ENCODE measurements around the gene KRIT1.
"Not testable (repeated sequence)": the region's sequence is repeated elsewhere in the genome, so short reads cannot be mapped to it uniquely, and the experiment has no call there.

The KRIT1 gene

GRCh38 chr7:92245487-92246359 is at the start of gene KRIT1, which contains the start of gene ANKIB1:
Gene KRIT1, minus strand, starts transcription at chr7:92245914. Its CDS starts 3,779 bp downstream, at chr7:92242135.
Gene ANKIB1, plus strand, starts transcription at chr7:92245974. Its CDS starts 49,005 bp downstream, at chr7:92294979.
- peak; percentile 86 to 89 for DNase-seq

DNA sequence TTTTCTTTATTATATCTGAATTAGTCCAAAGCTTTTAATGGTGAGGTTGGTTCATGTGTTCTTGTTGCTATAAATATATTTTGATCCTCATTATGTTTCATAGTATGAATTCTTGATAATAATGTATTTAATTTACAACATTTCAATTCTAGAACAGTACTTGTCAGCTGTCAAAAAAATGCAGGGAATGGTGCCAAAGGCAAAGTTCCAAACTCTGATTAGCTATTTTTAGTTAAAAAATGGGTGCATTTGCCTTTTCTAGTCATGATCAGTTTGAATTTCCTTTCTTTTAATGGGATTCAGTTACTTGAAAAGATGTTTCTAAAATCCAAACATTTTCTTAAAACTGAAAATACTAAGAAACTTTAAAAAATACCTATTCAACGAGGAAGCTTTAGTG is 49.7 kb upstream of the KRIT1 start:
- no peak for DNase-seq

- no peak for DNase-seq
Observed at GRCh38 chr7:92293896-92294590, 48.3 kb upstream of the KRIT1 start.

GRCh38 chr7:92292981-92293380 is 47.3 kb upstream of the KRIT1 start:
- DNase-seq: no peak

DNA sequence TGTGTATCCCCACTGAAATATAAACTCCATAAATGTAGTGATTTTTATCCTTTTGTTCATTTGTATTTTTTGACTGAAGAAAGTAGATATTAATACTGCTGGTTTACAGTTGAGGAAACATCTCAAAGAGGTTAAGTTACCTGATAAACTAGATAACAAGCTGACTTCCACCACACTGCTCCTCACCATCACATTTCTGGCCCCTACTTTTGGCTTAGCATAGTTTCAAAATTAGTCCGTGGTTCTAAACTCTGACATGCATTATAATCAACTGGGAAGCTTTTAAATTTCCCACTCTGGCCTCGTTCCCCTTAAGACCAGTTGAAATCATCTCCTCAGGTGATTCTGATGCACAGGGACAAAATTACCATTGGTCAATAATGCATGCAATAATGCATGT is 43.6 kb upstream of the KRIT1 start:
- no peak for DNase-seq

GRCh38 chr7:92282930-92283329 is 37.2 kb upstream of the KRIT1 start:
- DNase-seq: no peak

DNA sequence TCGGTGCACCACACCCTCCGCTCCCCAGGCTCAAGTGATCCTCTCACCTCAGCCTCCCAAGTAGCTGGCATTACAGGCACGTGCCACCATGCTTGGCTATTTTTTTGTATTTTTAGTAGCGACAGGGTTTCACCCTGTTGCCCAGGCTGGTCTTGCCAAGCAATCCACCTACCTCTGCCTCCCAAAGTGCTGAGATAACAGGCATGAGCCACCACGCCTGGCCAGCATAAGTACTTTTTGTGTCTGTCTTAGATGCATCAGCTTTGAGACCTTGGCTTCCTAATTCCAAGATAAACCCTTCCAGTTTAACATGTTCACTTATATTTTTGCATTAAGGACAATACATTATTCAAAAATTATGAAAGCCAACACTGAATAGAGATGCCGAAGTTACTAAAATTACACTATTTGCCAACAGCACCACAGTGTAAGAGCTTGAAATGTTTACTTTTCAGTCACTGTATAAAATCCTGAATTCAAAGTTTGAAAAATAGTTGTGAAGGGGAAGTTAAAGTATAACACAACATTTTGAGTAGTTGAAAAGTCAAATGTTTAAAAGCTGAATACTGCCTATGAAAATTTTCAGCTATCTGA is 36.6 kb upstream of the KRIT1 start:
- DNase-seq: no peak

DNA sequence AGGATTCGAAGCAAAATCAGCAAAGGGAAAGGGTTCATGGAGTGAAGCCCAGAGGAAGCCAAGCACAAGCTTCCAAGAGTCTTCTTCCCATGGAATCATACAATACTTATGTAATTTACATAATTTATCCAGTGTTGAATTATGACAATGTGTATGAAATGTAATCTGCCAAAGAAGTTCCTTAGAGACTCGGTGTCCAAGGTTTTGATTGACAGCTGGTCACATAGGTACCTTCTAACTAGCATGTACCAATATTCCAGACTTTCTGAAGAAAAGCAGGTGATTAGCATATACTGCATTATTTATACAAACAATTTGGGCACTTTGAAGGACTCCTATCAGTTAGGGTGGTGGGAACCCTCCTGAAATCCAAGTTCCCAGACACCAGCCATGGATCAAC is 35.3 kb upstream of the KRIT1 start:
- DNase-seq: no peak

GRCh38 chr7:92279396-92280031 is 33.8 kb upstream of the KRIT1 start:
- no peak for DNase-seq

- no peak for DNase-seq
Observed at GRCh38 chr7:92276460-92276864, 30.7 kb upstream of the KRIT1 start.

GRCh38 chr7:92275327-92275726 is 29.6 kb upstream of the KRIT1 start:
- no peak for DNase-seq

DNA sequence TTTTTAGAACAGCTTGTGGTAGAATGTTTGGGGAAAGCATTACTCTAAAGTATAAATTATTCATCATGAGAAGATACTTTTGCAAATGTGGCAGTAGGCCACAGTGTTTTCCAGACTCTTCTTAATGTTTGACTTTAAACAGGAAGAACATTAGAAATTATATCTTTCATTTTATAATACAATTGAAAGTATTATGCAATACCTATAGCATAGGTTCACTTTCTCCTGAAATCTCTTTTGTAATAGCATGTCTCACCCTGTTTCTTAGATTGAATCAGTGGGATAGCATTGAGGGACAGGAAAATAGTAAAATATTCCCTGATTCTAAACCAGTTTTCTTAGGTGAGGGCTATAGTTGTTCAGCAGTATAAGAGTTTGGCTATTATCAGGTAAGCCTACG is 23.2 kb upstream of the KRIT1 start:
- no peak for DNase-seq

GRCh38 chr7:92266415-92267241 is 20.9 kb upstream of the KRIT1 start:
- DNase-seq: no peak

GRCh38 chr7:92260248-92260781 is 14.6 kb upstream of the KRIT1 start:
- DNase-seq: no peak

DNA sequence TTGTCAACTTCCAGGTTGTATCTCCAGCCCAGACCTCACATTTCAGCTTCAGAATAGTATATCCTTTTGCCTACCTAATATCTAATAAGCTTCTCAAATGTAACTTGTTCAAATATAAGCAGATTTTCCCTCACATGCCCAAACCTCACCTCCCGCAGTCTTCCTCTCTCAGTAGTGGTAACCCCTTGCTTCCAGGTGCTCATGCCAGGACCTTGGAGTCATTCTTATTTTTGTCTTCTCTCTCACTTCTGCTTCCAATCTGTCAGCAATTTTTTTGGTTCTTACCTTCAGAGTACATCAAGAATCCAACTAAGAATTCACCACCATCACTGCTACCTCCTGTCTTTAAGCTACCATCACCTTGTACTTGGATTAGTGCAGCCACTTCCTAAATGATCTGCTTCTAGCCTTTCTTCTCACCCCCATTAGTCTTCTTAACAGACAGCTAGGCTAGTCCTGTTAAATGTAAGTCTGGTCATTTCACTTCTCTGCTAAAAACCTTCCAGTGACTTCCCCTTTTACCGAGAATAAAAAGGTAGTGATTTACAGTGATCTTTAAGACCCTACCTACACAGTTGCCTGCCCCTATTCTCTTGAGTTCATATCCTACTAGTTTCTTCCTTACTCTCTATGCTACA is 14.0 kb upstream of the KRIT1 start:
- DNase-seq: no peak

- no peak for DNase-seq
Observed at GRCh38 chr7:92259062-92259461, 13.3 kb upstream of the KRIT1 start.

DNA sequence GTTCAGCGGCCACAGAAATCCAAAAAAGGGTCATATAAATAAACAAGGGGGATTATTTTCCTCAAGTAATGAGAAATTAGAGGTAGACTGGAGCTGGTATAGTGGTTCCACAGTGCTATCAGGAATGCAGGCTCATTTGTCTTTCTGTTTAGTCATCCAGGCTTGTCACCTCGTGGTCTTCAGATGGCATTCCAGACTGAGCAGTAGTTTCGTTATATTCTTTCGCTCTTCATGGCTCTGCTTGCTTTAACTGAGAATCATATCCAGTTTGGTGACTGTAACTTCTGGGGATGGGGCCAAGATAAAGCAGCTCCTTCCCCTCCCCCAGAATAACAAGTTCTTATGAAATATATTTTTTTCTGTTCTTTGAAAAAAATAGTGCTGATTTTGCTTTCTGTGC is 9.6 kb upstream of the KRIT1 start:
- no peak for DNase-seq

- not testable (repeated sequence) for DNase-seq
Observed at GRCh38 chr7:92254800-92255199, 9.1 kb upstream of the KRIT1 start.

DNA sequence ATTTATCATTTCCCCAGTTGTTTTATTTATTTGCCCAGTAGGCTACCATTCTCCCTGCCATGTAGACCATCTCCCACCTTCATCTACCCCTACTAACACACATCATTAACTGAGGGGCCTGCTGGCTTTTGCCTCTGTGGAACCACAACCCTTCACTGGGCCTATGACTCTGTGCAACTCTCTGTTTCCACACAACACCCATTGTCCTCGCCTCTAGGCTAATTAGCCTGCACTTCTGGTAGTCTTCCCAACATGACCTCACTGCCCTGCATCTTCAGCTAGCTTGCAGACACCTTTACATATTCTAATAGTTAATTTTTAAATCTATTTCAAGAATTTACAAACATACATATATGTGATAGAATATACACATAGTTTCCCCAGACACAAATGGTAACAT is 7.5 kb upstream of the KRIT1 start:
- no peak for DNase-seq

DNA sequence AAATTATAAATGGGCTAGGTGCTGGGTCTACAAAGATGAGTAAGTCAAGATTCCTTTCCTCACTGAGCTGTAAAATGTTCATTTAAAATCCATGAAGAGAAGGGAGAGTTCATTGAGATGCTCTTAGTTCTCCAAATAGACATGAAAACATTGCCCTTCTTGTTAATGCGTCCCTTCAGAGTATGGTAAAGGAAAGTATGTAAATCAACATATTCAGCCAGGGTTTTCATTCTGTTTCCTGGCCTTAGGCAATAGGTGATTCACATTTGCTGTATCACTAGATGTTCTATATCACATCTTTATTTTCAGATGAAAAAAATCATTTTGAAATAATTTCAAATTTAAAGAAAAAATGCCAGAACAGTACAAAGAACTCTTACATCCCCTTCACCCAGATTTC is 5.5 kb upstream of the KRIT1 start:
- no peak for DNase-seq

GRCh38 chr7:92250603-92251002 is 4.9 kb upstream of the KRIT1 start:
- no peak for DNase-seq

Measured in CD4-positive, alpha-beta T cell treated with Interferon alpha-2 for 1 hour (primary cell).